DND-41 (cell line): Measurements from ENCODE around the gene IPP.

Source experiments
- ATAC-seq: fragments of 200-7000 bp; cut with Tn5 transposase; 3 replicates; pipeline ENCODE4 v1.9.1; 2021; ENCODE audit warnings: low read depth; ENCODE audit not compliant: insufficient read depth
- DNase-seq: peaks from one replicate; pipeline ENCODE4 v3.0.0-alpha.2; 2020
- H2AFZ ChIP-seq: 2 replicates; pipeline ENCODE4 v1.6.0; 2012; ENCODE audit warnings: low read depth, low read length
- H3K27ac ChIP-seq: 2 replicates; pipeline ENCODE4 v1.5.1; 2012; ENCODE audit warnings: low read length, inconsistent platforms
- H3K27me3 ChIP-seq: fragments of 200-600 bp; sonication (generic); 2 replicates; pipeline ENCODE4 v1.6.0; 2012; ENCODE audit warnings: low read length, mild to moderate bottlenecking, inconsistent platforms; ENCODE audit not compliant: insufficient read depth, poor library complexity
- H3K36me3 ChIP-seq: 2 replicates; pipeline ENCODE4 v1.5.1; 2012; ENCODE audit warnings: low read length, inconsistent platforms; ENCODE audit not compliant: insufficient read depth
- H3K4me1 ChIP-seq: 2 replicates; pipeline ENCODE4 v1.5.1; 2012; ENCODE audit warnings: mild to moderate bottlenecking, low read length; ENCODE audit not compliant: insufficient read depth
- H3K4me2 ChIP-seq: 2 replicates; pipeline ENCODE4 v1.6.0; 2012; ENCODE audit warnings: mild to moderate bottlenecking, moderate library complexity, low read length, inconsistent platforms; ENCODE audit not compliant: insufficient read depth
- H3K4me3 ChIP-seq, 2 experiments: fragments of 200-600 bp in 1 of 2; shearing (Covaris generic) in 1 of 2; 2 replicates each; pipeline ENCODE4 v1.5.1; 2012 to 2016; ENCODE audit warnings: inconsistent platforms in 2 of 2, low read length in 2 of 2, mild to moderate bottlenecking in 2 of 2, low read depth in 1 of 2, moderate library complexity in 1 of 2
- H3K79me2 ChIP-seq: 2 replicates; pipeline ENCODE4 v1.6.0; 2012; ENCODE audit warnings: low read length, inconsistent platforms; ENCODE audit not compliant: insufficient read depth
- H3K9ac ChIP-seq: 2 replicates; pipeline ENCODE4 v1.6.0; 2012; ENCODE audit warnings: low read depth, mild to moderate bottlenecking, inconsistent platforms, low read length, moderate library complexity
- H3K9me3 ChIP-seq: 2 replicates; pipeline ENCODE4 v1.5.1; 2012; ENCODE audit warnings: low read length, moderate library complexity, mild to moderate bottlenecking, inconsistent platforms; ENCODE audit not compliant: insufficient read depth, severe bottlenecking
- H4K20me1 ChIP-seq: 2 replicates; pipeline ENCODE4 v1.6.0; 2012; ENCODE audit warnings: low read length; ENCODE audit not compliant: insufficient read depth
- EZH2 ChIP-seq: IDR thresholded peaks from 3 replicates; pipeline ENCODE4 v1.6.1; 2012; ENCODE audit warnings: borderline replicate concordance, low read depth, mild to moderate bottlenecking, moderate library complexity, low read length, inconsistent platforms; ENCODE audit not compliant: severe bottlenecking
- TF ChIP-seq, protein P1 (sequence below): IDR thresholded peaks from 2 replicates; pipeline ENCODE4 v1.5.1; 2012; ENCODE audit warnings: borderline replicate concordance, low read length, moderate library complexity, mild to moderate bottlenecking; ENCODE audit not compliant: poor library complexity, severe bottlenecking; ENCODE audit errors: extremely low read depth

IPP gene

DNA sequence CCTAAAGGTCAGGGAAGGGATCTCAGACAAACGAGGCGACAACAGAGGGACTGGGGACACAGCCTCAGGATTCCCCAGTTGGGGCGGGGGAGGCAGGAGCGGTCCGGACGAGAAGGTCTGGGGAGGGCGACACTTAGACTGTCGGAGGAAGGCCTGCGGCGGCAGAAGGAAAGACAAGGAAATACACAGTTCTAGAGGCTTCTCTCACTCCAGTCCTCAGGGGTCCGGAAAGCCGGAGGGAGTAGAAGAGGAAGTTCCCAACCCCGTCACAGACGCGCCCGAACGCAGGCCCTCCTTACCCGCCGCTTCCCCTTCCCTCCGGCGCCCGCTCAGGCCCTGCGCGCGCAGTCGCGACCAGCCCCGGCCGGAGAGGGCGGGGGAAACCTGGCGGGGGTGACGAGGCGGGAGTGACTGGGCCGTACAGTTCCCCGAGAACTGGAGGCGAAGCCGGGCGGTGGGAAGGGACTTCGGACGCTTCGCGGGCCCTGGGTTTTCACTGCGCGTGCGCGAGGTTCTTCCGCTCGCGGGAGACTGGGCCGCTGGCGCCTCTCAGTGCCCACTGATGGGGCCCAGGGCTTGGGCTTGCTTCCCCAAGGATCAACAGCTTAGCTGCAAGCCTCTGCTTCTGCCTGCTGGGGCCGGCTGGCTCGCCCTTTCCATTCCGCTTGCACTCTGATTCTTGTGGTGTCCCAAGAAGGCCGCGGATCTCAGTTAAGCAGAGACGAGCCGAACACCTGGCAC is at the start of gene IPP:
IPP (minus strand) TSS at position 356 of the 741 bp plus-strand sequence. CDS start 4,242 bp downstream, outside the sequence.
- Histone ChIP-seq H3K79me2 (peaks cover 15% of the 10 kb centered on the region), H3K9me3 (peaks cover 19% of the 10 kb centered on the region), H3K27ac (peak within 1 kb of the TSS; percentile 84), H3K36me3 (peaks cover 4% of the 10 kb centered on the region; the same call in 1 of the 2 replicates), H3K4me3 (peak within 1 kb of the TSS; percentile 40 to 60; a peak in 3 of 4 replicates), H2AFZ (peak within 1 kb of the TSS; percentile 70), H4K20me1 (no peaks in the 10 kb centered on the region), H3K9ac (peak within 1 kb of the TSS; percentile 69), H3K4me1 (peaks cover 27% of the 10 kb centered on the region), H3K4me2 (peak within 1 kb of the TSS; percentile 76), H3K27me3 (no peaks in the 10 kb centered on the region)
- ATAC-seq (peak; percentile 89), DNase-seq (peak; percentile 96)
- TF ChIP-seq, protein P1, sequence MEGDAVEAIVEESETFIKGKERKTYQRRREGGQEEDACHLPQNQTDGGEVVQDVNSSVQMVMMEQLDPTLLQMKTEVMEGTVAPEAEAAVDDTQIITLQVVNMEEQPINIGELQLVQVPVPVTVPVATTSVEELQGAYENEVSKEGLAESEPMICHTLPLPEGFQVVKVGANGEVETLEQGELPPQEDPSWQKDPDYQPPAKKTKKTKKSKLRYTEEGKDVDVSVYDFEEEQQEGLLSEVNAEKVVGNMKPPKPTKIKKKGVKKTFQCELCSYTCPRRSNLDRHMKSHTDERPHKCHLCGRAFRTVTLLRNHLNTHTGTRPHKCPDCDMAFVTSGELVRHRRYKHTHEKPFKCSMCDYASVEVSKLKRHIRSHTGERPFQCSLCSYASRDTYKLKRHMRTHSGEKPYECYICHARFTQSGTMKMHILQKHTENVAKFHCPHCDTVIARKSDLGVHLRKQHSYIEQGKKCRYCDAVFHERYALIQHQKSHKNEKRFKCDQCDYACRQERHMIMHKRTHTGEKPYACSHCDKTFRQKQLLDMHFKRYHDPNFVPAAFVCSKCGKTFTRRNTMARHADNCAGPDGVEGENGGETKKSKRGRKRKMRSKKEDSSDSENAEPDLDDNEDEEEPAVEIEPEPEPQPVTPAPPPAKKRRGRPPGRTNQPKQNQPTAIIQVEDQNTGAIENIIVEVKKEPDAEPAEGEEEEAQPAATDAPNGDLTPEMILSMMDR = peak; percentile 45
- TF ChIP-seq EZH2 = no peak

DNA sequence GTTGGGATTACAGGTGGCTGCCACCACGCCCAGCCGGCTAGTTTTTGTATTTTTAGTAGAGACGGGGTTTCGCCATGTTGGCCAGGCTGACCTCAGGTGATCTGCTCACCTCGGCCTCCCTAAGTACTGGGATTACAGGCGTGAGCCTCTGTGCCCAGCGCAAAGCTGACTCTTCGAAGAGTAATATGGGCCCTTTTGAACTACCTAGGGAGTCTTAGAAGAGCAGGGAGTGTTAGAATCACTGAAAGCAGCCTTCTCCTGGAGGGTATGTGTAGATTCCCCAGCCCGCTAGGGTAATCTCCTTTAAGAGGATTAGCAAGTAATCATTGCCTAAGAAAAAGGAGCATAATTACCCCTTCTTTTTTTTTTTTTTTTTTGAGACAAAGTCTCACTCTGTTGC is 46.5 kb upstream of the IPP start:
- Histone ChIP-seq H3K27me3 (no peaks in the 10 kb centered on the region), H3K9me3 (no peaks in the 10 kb centered on the region), H3K4me2 (no peak overlapping the region), H3K36me3 (no peaks in the 10 kb centered on the region), H4K20me1 (no peaks in the 10 kb centered on the region), H3K79me2 (no peaks in the 10 kb centered on the region), H3K4me1 (no peaks in the 10 kb centered on the region), H3K9ac (no peak overlapping the region), H2AFZ (no peak overlapping the region), H3K4me3 (no peak overlapping the region), H3K27ac (no peak overlapping the region)
- no peak for TF ChIP-seq EZH2
- TF ChIP-seq, protein P1 = no peak
- no peak for DNase-seq
- ATAC-seq = no peak

DNA sequence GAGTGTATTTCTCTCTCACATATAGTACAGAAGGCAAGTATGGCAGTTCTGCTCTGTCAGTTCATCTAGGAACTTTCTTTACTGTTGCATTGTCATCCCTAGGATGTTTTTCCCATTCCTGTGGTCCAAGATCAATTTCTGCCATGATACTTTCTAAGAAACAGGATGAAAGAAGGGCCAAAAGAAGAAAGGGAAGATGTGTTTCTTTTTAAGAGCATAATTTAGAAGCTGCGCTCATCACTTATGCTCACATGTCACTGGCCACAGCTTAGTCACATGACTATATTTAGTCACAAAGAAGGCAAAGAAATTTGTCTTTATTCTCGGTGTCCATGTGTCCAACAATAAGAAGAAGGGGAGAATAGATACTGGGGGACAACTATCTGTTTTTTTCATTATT is 45.9 kb upstream of the IPP start:
- Histone ChIP-seq H3K4me1 (no peaks in the 10 kb centered on the region), H3K9ac (no peak overlapping the region), H2AFZ (no peak overlapping the region), H3K4me3 (no peak overlapping the region), H3K79me2 (no peaks in the 10 kb centered on the region), H4K20me1 (no peaks in the 10 kb centered on the region), H3K36me3 (no peaks in the 10 kb centered on the region), H3K27ac (no peak overlapping the region), H3K9me3 (no peaks in the 10 kb centered on the region), H3K4me2 (no peak overlapping the region), H3K27me3 (no peaks in the 10 kb centered on the region)
- no peak for DNase-seq
- ATAC-seq = no peak
- TF ChIP-seq, protein P1 = no peak
- no peak for TF ChIP-seq EZH2
